MM.1S (cell line): Measurements from ENCODE around the gene IL22RA1.

Experiments used
- EZH2 ChIP-seq: fragments of 300-600 bp; sonication (generic); optimal IDR thresholded peaks from 2 replicates; pipeline ENCODE3; 2017; ENCODE audit warnings: low read depth, mild to moderate bottlenecking, antibody characterized with exemption, low read length, mixed read lengths
- TF ChIP-seq, protein P1 (sequence below): fragments of 300-600 bp; sonication (generic); IDR thresholded peaks from 2 replicates; pipeline ENCODE4 v1.5.1; 2016; ENCODE audit warnings: antibody characterized with exemption, low read length, mixed read lengths

DNA sequence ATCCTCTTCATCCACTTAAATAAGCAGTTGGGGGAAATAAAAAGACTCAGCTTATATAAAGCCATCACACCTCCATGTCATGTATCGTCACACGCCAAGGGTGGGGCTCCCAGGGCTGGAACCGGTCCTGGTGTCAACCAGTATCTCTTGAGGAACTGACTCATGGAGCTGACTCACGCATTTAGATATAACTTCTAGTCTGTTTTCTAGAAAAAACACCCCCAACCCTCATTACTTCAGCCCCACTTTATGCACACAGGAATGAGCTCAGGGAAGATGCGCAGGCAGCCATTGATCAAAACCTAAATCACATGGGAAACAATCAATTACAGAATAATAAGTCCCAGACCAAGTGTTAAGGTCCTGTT lies 6.9 kb upstream of the IL22RA1 start:
- TF ChIP-seq, protein P1, sequence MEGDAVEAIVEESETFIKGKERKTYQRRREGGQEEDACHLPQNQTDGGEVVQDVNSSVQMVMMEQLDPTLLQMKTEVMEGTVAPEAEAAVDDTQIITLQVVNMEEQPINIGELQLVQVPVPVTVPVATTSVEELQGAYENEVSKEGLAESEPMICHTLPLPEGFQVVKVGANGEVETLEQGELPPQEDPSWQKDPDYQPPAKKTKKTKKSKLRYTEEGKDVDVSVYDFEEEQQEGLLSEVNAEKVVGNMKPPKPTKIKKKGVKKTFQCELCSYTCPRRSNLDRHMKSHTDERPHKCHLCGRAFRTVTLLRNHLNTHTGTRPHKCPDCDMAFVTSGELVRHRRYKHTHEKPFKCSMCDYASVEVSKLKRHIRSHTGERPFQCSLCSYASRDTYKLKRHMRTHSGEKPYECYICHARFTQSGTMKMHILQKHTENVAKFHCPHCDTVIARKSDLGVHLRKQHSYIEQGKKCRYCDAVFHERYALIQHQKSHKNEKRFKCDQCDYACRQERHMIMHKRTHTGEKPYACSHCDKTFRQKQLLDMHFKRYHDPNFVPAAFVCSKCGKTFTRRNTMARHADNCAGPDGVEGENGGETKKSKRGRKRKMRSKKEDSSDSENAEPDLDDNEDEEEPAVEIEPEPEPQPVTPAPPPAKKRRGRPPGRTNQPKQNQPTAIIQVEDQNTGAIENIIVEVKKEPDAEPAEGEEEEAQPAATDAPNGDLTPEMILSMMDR: no peak
- no peak for TF ChIP-seq EZH2
